Prostate gland (tissue), 2 donors: Measurements from ENCODE around the gene LMCD1. TPM values are rescaled to one million over a fixed set of nuclear protein-coding genes. Genes with fewer than 3 reads are reported as not detected.

Experiments used
- DNase-seq: peaks from one replicate; pipeline ENCODE4 v3.0.0-alpha.2; 2019; ENCODE audit warnings: low spot score
- H3K27ac ChIP-seq, 2 donors: fragments of 200-600 bp; sonication (generic); 2 replicates each; pipeline ENCODE4 v1.5.1; 2017 to 2019
- H3K27me3 ChIP-seq: fragments of 200-600 bp; sonication (generic); replicated peaks from 2 replicates; pipeline ENCODE4 v1.5.1; 2019; ENCODE audit not compliant: insufficient read depth
- H3K36me3 ChIP-seq, 2 donors: fragments of 200-600 bp; sonication (generic); 1 replicate in 1 of 2; 2 replicates in 1 of 2; pipeline versions ENCODE4 v1.5.1 to v1.8.1; 2017 to 2019
- H3K4me1 ChIP-seq: fragments of 200-600 bp; sonication (generic); replicated peaks from 2 replicates; pipeline ENCODE4 v1.5.1; 2019
- H3K4me3 ChIP-seq, 2 donors: fragments of 200-600 bp; sonication (generic); 2 replicates each; pipeline ENCODE4 v1.5.1; 2017 to 2019
- H3K9me3 ChIP-seq: fragments of 200-600 bp; sonication (generic); 2 replicates; pipeline ENCODE4 v1.5.1; 2017
- CTCF ChIP-seq, 4 experiments: fragments of 200-600 bp in 2 of 4; fragments of 450-650 bp in 2 of 4; sonication (generic) in 2 of 4; IDR thresholded peaks; 1 replicate in 3 of 4; 2 replicates in 1 of 4; pipeline ENCODE4 v1.5.1; 2016 to 2019; ENCODE audit warnings: antibody characterized with exemption in 4 of 4, mild to moderate bottlenecking in 2 of 4, moderate library complexity in 2 of 4
- POLR2A ChIP-seq: fragments of 450-650 bp; IDR thresholded peaks from one replicate; pipeline ENCODE4 v1.6.1; 2016; ENCODE audit warnings: antibody characterized with exemption, mild to moderate bottlenecking
- POLR2AphosphoS5 ChIP-seq: sonication (generic); formaldehyde crosslinking; IDR thresholded peaks from one replicate; pipeline ENCODE4 v1.6.1; 2017; ENCODE audit warnings: antibody characterized with exemption
- WGBS: methylation state at CpG from one replicate; pipeline ENCODE4 v1.1.5; 2018; 5-methylcytosine and 5-hydroxymethylcytosine counted together
- intact Hi-C: fragments of 100-400 bp; cut with DNase I; formaldehyde crosslinking; loops from one replicate; pipeline ENCODE4 v1.14.2; 2022
- total RNA-seq, 2 donors: library from RNA; depleted of rRNA; stranded (reverse); fragments of >200 nt; gene quantifications; one replicate each; pipeline ENCODE4 v1.1.0, GENCODE V29; 2016

Gene LMCD1
- total RNA-seq, 2 donors from 2014 or later: 73.0 to 144 TPM

DNA sequence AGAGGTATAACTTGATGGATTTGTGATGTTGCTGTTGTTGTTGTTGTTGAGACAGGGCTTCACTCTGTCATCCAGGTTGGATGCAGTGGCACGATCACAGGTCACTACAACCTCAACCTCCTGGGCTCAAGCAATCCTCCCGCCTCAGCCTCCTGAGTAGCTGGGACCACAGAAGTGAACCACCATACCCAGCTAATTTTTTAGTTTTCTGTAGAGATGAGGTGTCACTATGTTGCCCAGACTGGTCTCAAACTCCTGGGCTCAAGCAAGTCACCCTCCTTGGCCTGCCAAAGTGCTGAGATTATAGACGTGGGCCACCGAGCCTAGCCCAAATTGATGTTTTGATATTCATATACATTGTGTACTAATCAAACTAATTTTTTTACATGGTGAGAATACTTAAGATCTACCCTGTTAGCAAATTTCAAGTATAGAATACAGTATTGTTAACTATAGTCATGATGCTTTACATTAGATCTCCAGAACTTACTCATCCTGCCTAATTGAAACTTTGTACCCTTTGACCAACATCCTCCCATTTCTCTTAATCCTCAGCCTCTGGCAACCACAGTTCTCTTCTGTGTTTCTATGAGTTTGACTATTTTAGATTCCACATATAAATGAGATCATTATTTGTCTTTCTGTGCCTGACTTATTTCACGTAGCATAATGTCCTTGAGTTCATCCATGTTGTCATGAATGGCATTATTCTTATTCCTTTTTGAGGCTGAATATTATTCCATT, 23.2 kb downstream of the LMCD1 start:
- H3K27ac ChIP-seq: no peak overlapping the region

DNA sequence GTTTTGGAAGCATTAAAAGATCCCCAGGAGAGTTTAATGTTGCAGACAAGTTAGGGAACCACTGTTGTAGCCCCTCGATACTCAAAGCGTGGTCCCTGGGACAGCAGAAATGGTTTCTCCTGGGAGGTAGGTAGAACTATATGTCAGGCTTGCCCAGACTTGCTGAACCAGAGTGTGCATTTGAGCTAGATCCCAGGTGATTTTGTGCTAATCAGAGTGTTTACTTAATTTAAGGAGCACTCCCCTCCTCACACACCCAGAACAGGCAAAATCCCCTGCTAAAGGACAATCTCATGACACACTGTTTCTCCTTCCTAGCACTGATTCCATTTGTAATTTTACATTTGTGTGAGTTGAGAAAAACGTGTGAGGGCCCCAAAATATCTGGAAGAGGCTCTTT, 24.3 kb downstream of the LMCD1 start:
- TF ChIP-seq CTCF (IDR thresholded peaks at IDR 0.05): no peak
- no peak for TF ChIP-seq POLR2A
- no peak for TF ChIP-seq POLR2AphosphoS5
- Histone ChIP-seq H3K4me1 (no peaks in the 10 kb centered on the region), H3K4me3 (no peak overlapping the region), H3K9me3 (no peaks in the 10 kb centered on the region), H3K27ac (no peak overlapping the region), H3K27me3 (no peaks in the 10 kb centered on the region), H3K36me3 (no peaks in the 10 kb centered on the region)
- intact Hi-C loops: no loop called here
- no peak for DNase-seq
- WGBS: 86% methylated on average over 3 of the region's 3 CpGs

More for the DNA sequence above, 23.2 kb downstream of the LMCD1 start:
- DNase-seq: no peak
- 89% methylated on average over 5 of the region's 5 CpGs for WGBS
- H3K27me3 ChIP-seq: no peaks in the 10 kb centered on the region
- H3K9me3 ChIP-seq: no peaks in the 10 kb centered on the region
- H3K4me1 ChIP-seq: no peaks in the 10 kb centered on the region
- intact Hi-C loops: no loop called here
- no peaks in the 10 kb centered on the region for H3K36me3 ChIP-seq
- TF ChIP-seq POLR2AphosphoS5 (no peak), CTCF (IDR thresholded peaks at IDR 0.05) (no peak), POLR2A (no peak)
- no peak overlapping the region for H3K4me3 ChIP-seq

DNA sequence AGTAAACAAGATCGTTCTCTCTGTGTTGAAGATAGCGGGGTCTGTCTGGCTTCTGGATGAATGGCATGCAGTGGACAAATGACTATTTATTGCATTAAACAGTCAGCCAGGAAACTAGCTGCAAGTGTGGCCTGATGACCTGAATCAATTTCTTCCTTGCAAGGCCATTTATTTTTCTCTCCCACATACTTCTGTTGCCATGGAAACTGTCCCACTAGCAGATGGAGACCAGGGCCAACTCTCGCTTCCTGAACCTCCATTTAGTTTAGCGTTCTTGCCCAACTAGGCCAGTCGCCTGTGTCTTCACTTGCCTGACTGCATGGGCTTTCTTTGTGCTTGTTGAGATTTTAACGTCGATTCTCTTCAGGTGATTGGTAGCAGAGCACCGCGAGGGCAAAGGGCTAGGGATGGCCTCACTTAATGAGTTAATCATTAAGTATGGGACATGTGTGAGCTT, 27.6 kb downstream of the LMCD1 start:
- WGBS: 57% methylated on average over 9 of the region's 9 CpGs
- no peaks in the 10 kb centered on the region for H3K36me3 ChIP-seq
- no peaks in the 10 kb centered on the region for H3K9me3 ChIP-seq
- no peak overlapping the region for H3K4me3 ChIP-seq
- no peak overlapping the region for H3K27ac ChIP-seq
- no peak for DNase-seq
- TF ChIP-seq POLR2A (no peak), CTCF (IDR thresholded peaks at IDR 0.05) (no peak), POLR2AphosphoS5 (no peak)
- H3K4me1 ChIP-seq: no peaks in the 10 kb centered on the region
- intact Hi-C loops: no loop called here
- no peaks in the 10 kb centered on the region for H3K27me3 ChIP-seq

GRCh38 chr3:8529738-8530525, 28.3 kb downstream of the LMCD1 start:
- TF ChIP-seq POLR2A (no peak), CTCF (IDR thresholded peaks at IDR 0.05) (no peak), POLR2AphosphoS5 (no peak)
- Histone ChIP-seq H3K4me3 (no peak overlapping the region), H3K4me1 (no peaks in the 10 kb centered on the region), H3K27me3 (no peaks in the 10 kb centered on the region), H3K9me3 (no peaks in the 10 kb centered on the region), H3K36me3 (no peaks in the 10 kb centered on the region), H3K27ac (no peak overlapping the region)
- whole genome bisulfite sequencing: 65% methylated on average over 12 of the region's 12 CpGs
- no peak for DNase-seq
- intact Hi-C loops: no loop called here
